ENCODE data around the gene BTN1A1. TPM values are rescaled to one million over a fixed set of nuclear protein-coding genes. Genes with fewer than 3 reads are reported as not detected.
A peak's percentile ranks its signal among the peaks of the same experiment; 100 is the strongest.
"Not testable (repeated sequence)": the region's sequence is repeated elsewhere in the genome, so short reads cannot be mapped to it uniquely, and the experiment has no call there.

BTN1A1 gene
- total RNA-seq, 1 donor from 2014 or later = not detected

DNA sequence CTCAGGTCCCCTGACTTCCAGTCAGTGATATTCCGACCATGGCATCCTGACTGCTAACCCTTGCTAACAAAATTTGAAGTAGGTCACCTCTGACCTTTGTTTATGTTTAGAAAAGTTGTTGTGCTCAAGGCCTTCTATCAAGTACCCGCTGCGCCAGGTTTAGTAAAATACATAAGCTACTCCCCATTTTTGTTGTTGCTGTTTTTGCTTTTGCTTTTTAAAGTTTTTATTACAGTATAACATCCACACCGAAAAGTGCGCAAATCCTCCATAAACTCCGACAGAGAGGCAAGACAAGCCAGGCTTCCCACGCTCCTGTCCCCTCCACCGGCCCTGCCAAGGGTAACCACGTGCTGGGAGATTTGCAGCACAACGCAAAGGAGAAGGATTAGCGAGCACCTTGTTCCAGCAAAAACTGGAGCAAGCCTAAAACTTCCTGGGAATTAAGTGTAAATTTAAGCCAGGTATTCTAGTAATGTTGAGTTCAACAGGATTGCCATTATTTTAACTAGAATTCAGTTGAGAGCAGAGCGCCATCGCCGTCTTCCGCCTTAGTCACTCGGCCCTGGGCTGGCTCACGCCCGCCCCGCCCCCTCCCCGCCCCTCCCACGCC, 20.2 kb downstream of the BTN1A1 start:
- TF ChIP-seq, protein P1, sequence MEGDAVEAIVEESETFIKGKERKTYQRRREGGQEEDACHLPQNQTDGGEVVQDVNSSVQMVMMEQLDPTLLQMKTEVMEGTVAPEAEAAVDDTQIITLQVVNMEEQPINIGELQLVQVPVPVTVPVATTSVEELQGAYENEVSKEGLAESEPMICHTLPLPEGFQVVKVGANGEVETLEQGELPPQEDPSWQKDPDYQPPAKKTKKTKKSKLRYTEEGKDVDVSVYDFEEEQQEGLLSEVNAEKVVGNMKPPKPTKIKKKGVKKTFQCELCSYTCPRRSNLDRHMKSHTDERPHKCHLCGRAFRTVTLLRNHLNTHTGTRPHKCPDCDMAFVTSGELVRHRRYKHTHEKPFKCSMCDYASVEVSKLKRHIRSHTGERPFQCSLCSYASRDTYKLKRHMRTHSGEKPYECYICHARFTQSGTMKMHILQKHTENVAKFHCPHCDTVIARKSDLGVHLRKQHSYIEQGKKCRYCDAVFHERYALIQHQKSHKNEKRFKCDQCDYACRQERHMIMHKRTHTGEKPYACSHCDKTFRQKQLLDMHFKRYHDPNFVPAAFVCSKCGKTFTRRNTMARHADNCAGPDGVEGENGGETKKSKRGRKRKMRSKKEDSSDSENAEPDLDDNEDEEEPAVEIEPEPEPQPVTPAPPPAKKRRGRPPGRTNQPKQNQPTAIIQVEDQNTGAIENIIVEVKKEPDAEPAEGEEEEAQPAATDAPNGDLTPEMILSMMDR (IDR thresholded peaks at IDR 0.05; ENCODE audit: insufficient read depth, low read length, poor library complexity, severe bottlenecking) = no peak
- Histone ChIP-seq H3K27me3 (ENCODE audit: control insufficient read depth, insufficient read depth, low read length) (no peaks in the 10 kb centered on the region), H3K36me3 (ENCODE audit: control insufficient read depth, insufficient read depth, low read length) (no peaks in the 10 kb centered on the region), H3K4me3 (ENCODE audit: low read depth, low read length) (peak overlapping the region; percentile 28)
- DNase-seq (ENCODE audit: low read depth) = no peak

DNA sequence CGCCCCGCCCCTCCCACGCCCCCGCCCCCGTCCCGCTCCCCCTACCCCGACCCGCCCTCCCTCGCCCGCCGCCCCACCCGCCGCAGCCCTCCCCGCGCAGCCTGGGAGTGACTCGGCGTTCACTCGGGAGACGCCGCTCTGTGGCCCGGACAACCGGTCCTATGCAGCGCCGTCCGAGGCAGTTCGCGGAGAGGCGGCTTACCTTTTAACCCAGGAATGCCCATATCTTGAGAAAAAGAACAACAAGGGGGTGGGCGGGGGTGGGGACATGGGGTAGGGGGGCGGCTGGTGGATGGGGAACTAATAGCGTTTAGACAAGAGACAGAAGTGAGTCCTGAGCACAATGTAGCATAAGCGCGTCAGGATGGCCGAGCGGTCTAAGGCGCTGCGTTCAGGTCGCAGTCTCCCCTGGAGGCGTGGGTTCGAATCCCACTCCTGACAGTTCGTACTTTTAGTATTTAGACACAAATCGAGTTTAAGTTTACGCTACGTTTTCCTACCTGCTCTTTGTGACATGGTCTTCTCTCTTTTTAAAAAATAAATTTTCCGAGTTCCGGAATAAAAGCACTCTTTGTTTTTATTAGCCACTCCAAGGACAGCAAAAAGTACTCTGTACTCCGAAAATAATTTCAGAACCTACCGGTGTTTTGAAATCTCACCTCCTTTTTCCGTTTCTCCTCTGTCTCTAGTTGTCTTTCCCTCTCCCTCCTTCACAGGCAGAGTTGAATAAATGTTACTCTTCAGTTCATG, 20.9 kb downstream of the BTN1A1 start:
- Histone ChIP-seq H3K27me3 (ENCODE audit: control insufficient read depth, insufficient read depth, low read length) (no peaks in the 10 kb centered on the region), H3K4me3 (ENCODE audit: low read depth, low read length) (peak overlapping the region; percentile 47), H3K36me3 (ENCODE audit: control insufficient read depth, insufficient read depth, low read length) (no peaks in the 10 kb centered on the region)
- TF ChIP-seq, protein P1 (IDR thresholded peaks at IDR 0.05; ENCODE audit: insufficient read depth, low read length, poor library complexity, severe bottlenecking) = no peak
- no peak for DNase-seq (ENCODE audit: low read depth)

DNA sequence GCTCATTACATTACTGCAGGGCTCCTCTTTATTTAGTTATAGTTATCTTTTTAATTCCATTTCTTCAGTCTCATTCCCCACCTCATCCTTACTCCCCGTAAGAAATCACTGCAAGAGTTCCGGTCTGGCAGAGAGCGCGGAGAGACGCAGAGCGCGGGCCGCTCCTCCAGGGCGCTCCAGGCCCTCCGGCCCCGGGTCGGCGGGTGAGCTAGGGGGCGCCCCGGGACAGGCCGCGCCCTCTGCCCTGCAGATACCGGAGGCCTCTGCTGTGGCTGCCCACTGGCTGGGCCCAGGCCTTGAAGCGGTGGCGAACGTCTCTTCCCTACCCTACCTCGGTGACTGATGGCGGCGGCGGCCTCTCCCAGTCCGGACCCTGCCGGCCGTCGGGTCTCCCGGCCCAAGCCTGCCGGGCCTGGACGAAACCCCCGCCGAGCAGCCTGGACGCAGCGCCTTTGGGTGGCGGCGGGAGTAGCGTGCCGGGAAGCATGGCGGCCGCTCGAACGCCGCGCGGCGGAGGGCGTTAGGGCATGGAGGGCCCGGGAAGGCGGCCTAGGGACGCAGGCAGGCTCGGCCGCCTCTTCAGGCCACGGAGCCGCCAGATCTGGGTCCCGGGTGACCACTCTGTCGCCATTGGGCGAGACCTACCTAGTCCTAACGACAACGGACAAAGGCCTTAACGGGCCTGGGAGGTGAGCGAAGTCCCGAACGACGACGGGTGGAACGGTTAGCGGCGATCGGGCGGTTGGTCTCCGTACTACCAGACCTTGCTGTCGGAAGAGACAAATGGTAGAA, 21.7 kb downstream of the BTN1A1 start:
- DNase-seq (ENCODE audit: low read depth) = no peak
- Histone ChIP-seq H3K36me3 (ENCODE audit: control insufficient read depth, insufficient read depth, low read length) (no peaks in the 10 kb centered on the region), H3K4me3 (ENCODE audit: low read depth, low read length) (peak overlapping the region; percentile 47), H3K27me3 (ENCODE audit: control insufficient read depth, insufficient read depth, low read length) (no peaks in the 10 kb centered on the region)
- TF ChIP-seq, protein P1 (IDR thresholded peaks at IDR 0.05; ENCODE audit: insufficient read depth, low read length, poor library complexity, severe bottlenecking) = no peak

DNA sequence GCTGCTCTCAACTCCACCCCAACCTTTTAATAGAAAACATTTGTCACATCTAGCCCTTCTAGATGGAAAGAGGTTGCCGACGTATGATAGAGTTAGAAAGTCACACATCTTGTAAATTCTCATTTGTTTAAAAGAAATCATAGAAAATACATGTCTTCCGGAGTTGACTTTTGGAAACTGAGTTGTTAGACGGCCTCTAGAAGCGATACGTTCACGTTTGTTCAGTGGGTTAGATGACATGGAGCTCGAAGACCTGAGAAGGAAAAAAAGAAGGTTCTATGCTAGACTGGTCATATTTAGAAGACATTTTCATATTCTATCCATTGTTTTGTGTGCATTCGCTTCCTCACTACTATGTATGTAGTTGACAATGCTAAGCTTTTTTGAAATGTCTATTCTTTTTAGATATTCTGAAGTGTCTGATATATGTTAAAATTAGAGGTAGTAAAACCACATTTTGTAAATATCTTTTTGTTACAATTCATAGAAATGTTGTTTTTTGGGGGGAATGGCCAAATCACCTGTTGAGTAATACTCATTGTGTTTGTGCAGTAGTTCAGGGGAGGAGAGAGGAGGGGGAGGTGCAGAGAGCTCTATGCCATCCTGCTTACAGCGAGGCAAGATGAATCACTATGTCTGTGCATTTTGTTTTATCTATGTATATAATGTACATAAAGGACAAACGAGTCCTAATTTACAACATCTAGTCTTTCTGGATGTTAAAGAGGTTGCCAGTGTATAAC, 22.6 kb downstream of the BTN1A1 start:
- peak overlapping the region; percentile 47 for H3K4me3 ChIP-seq (ENCODE audit: low read depth, low read length)

DNA sequence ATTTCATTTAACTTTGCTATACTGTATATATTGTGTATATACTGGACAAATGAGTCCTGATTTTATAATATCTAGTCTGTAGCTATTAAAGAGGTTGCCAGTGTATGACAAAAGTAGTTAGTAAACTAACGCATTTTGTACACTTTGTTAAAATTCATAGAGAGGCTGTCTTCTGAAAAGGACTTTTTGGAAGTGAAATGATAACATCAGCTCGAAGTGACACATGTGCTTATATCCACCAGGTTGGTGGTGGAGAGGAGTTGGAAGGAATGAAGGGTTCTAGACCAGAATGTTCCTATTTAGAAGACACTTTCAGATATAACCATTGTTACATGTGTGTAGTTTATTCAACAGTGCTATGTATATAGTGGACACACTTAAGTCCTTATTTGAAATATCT, 24.2 kb downstream of the BTN1A1 start:
- not testable (repeated sequence) for H3K36me3 ChIP-seq (ENCODE audit: control insufficient read depth, insufficient read depth, low read length); H3K4me3 ChIP-seq (ENCODE audit: low read depth, low read length); H3K27me3 ChIP-seq (ENCODE audit: control insufficient read depth, insufficient read depth, low read length); DNase-seq (ENCODE audit: low read depth)

More for the DNA sequence above, 22.6 kb downstream of the BTN1A1 start:
- not testable (repeated sequence) for H3K27me3 ChIP-seq (ENCODE audit: control insufficient read depth, insufficient read depth, low read length); H3K36me3 ChIP-seq (ENCODE audit: control insufficient read depth, insufficient read depth, low read length); DNase-seq (ENCODE audit: low read depth)

DNA sequence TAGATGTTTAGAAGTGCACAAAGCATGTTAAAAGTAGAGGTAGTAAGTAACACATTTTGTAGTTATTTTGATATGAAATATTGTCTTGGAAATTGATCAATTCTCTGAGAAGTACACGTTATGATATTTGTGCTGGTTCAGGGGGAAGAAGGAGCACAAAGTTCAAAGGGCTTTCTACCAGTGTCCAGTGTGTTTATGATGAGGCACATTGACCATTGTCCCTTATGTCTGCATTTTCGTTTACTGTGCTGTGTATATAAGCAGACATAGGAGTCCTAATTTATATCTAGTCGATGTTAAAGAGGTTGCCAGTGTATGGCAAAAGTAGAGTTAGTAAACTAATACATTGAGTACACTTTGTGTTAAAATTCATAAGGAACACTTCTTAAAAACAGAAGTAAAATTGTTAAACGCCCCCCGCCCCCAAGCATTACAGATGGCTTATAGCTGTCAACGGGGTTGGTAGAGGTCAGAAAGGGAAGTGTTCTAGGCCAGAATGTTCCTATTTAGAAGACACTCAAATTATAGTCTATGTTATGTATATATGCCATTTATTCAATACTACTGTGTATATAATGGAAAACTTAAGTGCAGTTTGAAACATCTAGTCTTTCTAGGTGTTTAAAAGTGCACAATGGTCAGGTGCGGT, 24.7 kb downstream of the BTN1A1 start:
- Histone ChIP-seq H3K27me3 (ENCODE audit: control insufficient read depth, insufficient read depth, low read length) (no peaks in the 10 kb centered on the region), H3K36me3 (ENCODE audit: control insufficient read depth, insufficient read depth, low read length) (no peaks in the 10 kb centered on the region), H3K4me3 (ENCODE audit: low read depth, low read length) (no peak overlapping the region)
- TF ChIP-seq, protein P1 (IDR thresholded peaks at IDR 0.05; ENCODE audit: insufficient read depth, low read length, poor library complexity, severe bottlenecking) = no peak
- DNase-seq (ENCODE audit: low read depth) = no peak
